Left lobe of liver (tissue), 2 donors: Measurements from ENCODE around the gene CDH19. TPM values are rescaled to one million over a fixed set of nuclear protein-coding genes. Genes with fewer than 3 reads are reported as not detected.

ENCODE experiments used
- ATAC-seq: fragments of 200-7000 bp; cut with Tn5 transposase; one replicate; pipeline ENCODE4 v1.9.1; 2020; ENCODE audit warnings: mild to moderate bottlenecking, moderate library complexity
- DNase-seq: peaks from one replicate; pipeline ENCODE4 v3.0.0-alpha.2; 2020; ENCODE audit warnings: low spot score
- total RNA-seq: library from RNA; stranded (reverse); gene quantifications from one replicate; pipeline ENCODE4 v1.2.1, GENCODE V29; 2021
- donor health status: DM: no; HTN: no; CAD: no; lungs with moderate emphysema.
- donor health status: DM: no; HTN: yes; CAD: no.

Gene CDH19, protein sequence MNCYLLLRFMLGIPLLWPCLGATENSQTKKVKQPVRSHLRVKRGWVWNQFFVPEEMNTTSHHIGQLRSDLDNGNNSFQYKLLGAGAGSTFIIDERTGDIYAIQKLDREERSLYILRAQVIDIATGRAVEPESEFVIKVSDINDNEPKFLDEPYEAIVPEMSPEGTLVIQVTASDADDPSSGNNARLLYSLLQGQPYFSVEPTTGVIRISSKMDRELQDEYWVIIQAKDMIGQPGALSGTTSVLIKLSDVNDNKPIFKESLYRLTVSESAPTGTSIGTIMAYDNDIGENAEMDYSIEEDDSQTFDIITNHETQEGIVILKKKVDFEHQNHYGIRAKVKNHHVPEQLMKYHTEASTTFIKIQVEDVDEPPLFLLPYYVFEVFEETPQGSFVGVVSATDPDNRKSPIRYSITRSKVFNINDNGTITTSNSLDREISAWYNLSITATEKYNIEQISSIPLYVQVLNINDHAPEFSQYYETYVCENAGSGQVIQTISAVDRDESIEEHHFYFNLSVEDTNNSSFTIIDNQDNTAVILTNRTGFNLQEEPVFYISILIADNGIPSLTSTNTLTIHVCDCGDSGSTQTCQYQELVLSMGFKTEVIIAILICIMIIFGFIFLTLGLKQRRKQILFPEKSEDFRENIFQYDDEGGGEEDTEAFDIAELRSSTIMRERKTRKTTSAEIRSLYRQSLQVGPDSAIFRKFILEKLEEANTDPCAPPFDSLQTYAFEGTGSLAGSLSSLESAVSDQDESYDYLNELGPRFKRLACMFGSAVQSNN
- total RNA-seq: 2.3 TPM

DNA sequence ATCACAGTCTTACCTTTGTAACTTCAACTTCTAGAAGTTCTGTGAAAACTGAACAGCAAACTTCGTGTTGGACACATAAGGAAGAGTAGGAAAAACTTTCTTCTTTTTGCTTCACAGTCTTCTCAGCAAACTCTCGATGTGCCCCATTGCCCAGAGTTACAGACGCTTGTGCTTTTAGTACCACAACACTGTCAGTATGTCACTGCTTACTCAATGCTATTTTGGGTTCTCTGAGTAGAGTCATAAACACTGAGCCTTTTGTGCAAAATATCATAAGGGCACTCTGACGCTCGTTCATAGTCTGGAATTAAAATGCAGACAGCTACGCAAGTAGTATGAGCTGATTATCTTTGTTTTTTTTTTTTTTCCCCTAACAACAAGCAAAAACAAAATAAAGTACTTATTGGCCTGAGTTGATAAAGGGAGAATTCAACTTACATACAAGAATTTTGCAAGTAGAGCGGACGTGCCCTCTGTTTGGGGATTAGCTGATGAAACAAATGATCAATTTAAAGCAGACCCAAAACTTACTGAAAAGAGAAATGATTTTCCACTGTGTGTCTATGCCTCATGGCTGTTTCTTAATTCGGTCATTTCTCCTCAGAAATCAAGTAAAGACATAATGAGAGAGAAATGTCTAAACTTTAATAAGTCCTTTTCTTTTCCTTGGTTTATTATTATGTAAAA is at the start of gene CDH19:
Gene CDH19, minus strand, starts transcription at position 150 of the 687 bp plus-strand sequence. CDS start 31,886 bp downstream, outside the sequence.
- no peak for DNase-seq
- no peak for ATAC-seq

DNA sequence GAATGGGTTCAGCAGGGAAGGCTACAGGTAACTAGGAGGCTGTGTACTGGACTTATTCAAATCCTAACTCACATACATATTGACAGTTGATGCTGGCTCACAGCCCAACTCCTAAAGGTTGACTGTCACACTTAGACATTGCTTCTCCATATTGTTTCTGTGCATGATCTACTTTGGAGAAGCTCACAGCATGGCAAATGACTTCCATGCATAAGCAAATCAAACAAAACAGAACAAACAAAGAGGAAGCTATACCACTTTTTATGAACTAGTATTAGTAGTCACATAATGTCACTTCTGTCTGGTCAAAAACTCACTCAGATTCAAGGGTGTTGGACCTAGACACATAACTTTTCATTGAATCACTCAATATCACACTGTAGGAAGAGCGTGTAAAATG is 43.8 kb upstream of the CDH19 start:
- ATAC-seq: no peak
- DNase-seq: no peak

DNA sequence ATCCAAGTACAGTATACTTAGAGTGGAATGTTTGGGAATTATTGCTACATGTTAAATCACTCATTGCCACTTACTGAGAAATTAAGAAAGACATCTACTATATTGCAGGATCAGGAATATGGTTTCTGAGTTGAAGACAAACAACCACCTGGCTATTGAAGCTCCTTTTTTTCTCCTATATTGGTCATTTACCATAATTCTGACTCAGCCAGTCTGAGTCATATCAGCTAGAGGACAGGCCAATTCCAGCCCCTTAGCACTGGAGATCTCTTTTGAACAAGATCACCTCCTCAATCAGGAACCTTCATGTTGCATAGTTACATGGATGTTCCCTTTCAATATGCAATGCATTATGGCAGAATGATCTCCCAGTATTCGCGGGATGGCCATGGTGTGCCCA is 42.7 kb upstream of the CDH19 start:
- DNase-seq: no peak
- no peak for ATAC-seq

DNA sequence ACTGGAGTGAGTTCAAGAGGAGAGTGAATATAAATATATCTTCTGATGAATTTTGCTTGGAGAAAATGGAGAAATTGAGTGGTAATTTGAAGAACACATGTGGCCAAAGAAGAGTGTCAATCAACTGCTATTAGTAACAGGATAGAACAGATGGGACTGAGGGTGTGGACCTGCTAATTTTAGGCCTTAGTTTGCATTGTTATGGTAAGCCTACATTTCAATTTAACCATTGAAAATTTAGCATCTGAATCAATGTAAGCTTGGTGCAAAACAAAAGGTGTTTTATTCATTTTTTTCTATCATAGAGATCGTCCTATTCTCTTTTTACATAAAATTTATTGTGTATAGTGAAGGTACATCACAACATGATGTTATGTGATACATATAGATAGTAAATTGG is 42.1 kb upstream of the CDH19 start:
- DNase-seq (no peak), ATAC-seq (no peak)

DNA sequence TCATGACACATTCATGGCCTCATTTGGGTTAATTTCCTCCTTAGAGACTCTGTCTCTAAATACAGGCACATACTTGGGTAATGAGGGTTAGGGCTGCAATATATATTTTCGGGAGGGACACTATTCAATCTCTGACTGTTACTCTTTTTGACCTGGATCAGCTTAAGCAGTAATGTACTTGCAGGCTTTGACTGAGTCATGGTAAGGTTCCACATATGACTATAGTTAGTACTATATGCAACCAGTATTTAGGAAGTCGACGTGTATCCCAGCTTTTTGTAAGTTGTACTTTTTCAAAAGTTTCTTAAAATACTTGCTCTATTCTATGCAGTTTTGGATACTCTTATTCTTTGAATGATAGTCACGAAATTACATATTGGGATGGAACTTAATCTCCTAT is 37.2 kb upstream of the CDH19 start:
- DNase-seq (no peak), ATAC-seq (no peak)

DNA sequence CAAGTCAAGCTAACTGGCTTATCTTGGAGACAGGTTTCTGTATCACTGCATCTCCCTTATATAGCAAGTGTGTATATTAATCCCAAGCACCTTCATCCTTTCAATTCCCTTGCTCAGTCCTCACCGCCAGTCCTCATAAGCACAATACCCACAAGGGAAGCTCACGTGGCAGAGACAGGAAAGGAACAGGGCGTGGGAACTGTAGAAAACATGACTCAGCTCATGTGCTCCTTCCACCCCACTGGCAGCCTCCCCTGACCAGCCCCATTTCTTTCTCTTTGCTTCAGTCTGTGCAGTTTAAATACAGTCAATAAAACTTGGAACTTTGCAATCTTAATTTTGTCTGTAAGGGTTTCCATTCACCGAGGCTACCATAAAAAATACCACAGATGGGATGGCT is 36.5 kb upstream of the CDH19 start:
- no peak for DNase-seq
- peak; percentile 49 for ATAC-seq

DNA sequence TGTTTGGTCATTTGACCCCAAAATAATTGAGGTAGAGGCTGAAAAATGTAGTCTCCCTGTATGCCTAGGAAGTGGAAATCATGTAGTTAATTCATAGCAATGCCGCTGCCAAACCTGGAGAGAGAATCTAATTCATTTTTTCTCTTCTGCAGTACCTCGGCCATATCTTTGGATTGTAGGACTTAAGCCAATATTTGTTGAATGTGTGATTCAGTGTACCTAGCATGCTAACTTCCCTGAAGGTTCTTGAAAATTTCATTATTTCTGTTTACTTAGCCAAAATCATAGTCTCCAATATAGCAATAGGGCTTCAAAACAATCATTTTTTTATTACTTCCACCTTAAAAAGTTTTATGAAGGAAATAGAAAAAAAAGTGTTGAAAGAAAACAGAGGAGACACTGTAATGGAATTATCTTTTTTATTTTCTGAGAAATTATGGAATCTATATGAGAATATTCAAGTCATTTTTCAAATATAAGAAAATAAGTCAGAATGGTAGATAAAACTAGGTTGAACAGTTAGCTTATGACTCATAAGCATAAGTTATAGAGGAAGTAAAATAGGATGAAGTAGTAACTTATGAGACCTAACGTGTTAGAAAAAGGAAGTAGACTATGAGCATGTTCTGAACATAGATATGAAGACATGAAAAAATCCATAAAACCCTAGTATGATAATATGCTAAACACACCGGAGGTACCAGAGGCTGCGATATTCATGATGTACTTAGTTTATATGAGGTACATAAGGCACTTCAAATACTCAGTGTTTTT is 35.2 kb upstream of the CDH19 start:
- no peak for ATAC-seq
- no peak for DNase-seq

DNA sequence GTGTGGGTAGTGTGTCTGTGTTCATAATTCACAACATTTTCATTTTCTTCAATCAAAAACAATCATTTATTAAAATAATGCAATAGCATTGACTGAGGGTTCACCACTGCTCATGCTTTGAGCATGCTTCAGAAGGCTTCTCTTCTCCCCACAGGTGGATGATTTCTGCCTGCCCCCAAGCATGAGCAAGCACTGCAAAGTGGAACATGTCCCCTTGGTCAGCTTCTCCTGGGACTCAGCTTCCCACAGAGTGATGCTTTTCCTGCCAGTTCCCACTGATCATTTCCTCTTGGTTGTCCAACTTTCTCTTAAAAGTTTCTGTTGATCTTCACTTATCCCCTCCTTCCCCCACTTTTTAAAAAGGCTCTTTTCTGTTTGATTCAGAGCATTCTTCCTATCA is 31.5 kb upstream of the CDH19 start:
- DNase-seq: no peak
- no peak for ATAC-seq

DNA sequence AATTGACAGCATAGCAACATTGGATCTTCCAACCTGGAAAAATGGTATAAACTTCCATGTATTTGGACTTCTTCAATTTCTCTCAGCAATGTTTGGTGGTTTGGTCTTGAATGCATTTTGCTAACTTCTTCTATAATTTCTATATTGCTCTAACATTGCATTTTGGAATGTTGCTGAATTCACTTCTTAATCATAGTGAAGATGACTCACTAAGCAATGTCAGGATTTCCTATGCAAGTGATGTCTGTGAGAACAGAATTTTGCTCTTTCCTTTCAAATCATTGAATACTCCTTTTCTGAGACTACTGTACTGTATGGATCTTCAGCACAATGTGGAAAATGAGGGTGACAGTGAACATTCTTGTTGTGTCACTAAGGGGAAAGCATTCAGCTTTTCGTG is 28.9 kb upstream of the CDH19 start:
- DNase-seq (no peak), ATAC-seq (no peak)

DNA sequence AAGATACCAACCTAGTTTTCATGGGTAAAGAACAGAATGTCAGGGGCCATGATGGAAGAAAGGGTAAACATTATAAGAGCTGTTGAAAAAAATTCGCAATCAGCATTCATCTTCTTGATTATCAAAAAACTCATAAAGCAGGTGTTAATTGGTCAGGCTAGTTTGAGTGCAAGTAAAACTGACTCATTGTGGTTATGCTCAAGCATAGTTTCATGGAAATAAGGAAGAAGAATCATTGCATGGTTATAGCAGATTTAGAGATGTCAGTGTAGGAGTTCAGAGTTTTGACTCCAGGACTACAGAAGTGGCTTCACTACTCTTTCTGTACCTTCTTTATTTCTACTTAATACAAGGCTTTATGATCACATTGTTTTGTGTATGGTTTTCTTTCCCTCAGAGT is 26.9 kb upstream of the CDH19 start:
- no peak for ATAC-seq
- no peak for DNase-seq

DNA sequence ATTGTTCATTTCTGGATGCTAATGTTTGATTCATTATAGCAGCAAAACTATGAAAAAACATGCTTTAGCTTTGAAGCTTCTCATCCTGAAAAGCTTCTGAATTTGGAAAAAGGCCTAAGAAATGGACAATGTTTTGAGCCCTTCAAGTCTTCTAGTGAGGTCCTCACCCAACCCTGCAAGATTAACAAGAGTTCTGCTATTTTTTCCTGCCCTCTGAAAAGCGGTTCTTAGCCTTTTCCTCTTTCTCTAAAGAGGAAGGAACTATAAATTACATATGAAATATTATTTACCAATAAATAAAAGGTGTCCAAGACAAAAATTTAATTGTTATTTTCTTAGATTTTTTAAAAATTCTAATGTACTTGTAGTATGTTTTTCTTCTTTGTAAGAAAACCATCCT is 19.9 kb upstream of the CDH19 start:
- ATAC-seq (no peak), DNase-seq (no peak)

DNA sequence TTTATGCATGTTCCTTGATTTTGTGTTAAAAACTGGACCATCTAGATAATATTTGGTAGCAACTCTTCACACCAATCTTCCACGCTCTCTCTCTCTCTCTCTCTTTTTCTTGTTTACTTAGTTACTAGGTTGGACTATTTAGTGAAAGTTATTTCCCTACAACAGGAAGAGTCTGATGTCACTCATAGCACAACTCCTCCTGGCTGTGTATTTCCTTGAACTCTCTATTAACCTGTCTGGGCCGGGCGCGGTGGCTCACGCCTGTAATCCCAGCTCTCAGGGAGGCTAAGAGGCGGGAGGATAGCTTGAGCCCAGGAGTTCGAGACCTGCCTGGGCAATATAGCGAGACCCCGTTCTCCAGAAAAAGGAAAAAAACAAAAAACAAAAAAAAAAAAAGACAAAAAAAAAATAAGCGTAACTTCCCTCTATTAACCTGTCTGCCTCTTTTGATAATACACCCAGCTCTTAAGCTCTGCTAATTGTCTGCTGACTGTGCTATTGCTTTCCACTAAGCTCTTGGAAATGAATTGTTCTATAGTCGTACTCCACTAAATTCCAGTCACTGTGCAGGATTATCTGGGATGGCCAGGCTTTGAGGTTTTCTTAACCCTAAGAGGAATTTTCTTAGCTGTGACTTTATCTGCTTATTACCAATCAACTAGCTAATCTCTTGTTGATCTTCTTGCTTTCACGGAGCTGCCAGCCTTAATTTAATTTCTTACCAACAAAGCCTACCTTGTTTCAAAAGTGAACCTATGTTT is 18.1 kb upstream of the CDH19 start:
- DNase-seq (no peak), ATAC-seq (no peak)

DNA sequence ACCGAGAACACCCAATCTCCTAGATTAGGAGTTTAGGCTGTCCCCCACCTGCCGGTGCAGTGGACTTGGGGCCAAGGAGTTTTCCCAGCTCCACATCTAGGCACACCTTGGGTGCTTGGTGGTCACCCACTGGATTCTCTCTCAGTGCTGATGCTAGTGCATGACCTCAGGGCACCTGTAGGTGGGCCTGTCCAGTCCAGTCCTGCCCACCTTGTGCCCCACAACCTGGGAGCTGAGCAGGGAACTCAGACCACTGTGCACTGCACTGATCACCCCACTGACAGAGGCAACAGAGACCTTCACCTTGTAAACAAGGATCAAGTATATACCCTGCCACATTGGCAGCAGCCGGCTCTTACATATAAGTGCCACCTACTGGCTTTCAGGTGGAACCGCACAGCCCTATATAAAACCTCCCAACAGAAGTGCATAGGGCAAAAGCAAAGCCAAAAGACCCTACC is 12.7 kb upstream of the CDH19 start:
- no peak for DNase-seq
- ATAC-seq: peak; percentile 60

DNA sequence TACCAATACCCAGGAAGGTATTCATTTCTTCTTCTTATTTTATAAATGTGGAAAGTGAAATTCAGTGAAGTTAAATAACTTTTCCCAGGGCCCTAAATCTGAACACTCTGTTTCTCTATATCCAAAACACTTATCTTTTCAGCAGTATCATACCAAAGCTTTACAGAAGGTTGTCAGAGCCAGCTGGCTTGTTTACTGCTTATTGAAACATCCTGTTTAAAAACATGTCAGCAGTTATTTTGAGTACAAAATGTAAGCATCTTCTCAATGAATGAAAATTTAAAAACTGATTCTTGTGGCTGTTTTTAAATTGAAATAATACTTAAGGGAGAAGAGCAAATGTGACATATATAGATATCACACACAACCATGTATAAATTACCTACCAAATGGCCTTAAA is 11.3 kb upstream of the CDH19 start:
- DNase-seq: no peak
- no peak for ATAC-seq

DNA sequence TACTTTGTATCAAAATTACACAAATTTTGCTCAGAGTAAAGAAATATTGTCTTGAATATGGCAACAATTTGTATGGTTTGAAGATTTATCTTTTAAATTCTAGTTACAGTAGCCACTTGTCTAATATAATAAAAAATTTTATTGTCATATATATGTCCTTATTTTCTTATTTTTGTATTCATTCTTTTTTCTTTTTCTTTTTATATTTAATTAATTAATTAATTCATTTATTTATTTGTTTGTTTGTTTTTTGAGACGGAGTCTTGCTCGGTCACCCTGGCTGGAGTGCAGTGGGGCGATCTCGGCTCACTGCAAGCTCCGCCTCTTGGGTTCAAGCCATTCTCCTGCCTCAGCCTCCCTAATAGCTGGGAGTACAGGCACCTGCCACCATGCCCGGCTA is 3.7 kb upstream of the CDH19 start:
- ATAC-seq (no peak), DNase-seq (no peak)

DNA sequence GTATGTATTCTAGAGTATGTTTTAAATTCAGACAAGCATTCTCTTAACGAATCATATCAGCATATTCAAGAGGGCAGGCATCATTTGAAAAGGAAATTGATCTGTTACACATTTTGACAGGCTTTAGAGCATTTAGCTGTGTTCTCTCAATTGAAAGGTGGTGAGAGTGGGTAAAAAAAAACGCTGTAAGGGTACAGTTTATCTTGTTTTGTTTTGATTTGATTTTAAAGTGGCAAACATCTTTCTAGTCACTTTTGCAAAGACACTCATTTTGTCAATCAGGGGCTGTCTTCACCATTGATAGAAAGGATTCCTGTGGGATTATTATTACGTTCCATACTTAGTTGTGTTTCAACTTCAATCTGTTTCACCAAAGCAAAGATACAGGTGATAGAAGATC is 2.2 kb downstream of the CDH19 start:
- no peak for DNase-seq
- ATAC-seq: no peak

DNA sequence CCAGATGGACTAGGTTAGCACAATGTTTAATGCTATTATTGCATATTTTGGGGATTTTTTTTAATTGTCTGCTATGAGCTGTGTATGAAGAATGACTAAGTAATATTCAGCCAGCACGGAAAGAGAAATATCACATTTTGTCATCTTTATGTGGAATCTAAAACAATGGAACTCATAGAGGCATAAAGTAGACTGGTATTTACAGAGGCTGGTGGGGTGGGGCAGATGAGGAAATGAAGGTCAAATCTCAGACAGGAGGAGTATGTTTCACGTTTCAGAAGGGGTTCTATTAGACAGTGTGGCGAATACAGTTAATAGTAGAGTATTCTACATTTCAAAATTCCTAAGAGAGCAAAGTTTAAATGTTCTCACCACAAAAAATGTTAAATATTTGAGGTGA is 4.7 kb downstream of the CDH19 start:
- ATAC-seq (no peak), DNase-seq (no peak)

DNA sequence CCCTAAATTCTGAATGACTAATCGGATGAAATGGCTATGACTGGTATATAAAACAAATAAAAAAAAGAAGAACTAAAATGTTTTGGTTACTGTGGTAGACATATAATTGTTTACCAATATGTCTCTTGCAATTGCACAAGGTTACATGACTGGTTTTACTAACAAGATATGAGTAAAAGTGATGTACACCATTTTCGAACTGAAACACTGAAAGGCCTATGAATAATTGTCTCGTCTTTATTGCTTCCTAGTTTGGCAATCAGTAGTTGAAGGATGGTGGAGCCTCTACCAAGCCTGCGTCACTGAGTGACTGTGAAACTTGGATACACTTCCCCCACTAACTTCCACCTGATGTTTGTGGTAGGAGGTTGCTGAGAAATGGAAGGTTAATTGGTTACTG is 16.5 kb downstream of the CDH19 start:
- DNase-seq: no peak
- no peak for ATAC-seq

DNA sequence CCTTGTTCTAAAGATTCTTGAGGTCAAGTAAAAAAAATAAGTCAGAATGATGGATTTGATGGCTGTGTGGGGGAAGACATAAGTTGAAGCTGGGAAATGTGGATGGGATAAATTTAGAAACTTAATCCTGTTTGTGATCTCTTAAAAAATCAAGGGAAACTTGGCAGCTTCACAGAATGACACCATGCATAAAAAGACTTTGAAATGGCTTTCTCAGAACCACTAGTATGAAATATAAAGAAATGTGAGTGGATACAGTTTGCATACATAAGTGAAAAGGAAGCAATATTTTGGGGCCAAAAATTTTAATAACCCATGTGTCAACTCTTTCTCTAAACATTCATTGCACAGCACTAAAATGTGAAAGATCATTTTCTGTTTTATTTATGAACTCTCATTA is 21.7 kb downstream of the CDH19 start:
- no peak for ATAC-seq
- no peak for DNase-seq

DNA sequence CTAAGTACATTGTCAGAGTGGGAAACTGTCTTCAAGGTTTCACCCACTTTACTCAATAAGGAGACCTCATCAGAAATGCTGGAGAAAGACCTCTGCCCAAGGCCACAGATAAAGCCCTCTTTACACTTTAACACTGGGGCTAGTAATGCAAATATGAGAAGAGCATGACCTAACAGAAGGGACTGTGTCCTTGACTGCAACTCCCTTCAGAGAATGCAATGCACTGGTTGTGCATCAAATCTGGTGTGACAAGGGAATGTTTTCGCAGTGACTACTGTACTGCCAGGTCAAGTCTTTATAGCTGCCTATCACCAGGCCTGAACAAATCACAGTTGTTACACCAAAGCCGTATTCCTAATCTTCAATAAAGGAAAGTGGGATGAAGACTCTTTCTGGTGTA is 28.6 kb downstream of the CDH19 start:
- no peak for ATAC-seq
- no peak for DNase-seq
